Daoy (cell line): ENCODE results near the gene SF3B1. TPM values are rescaled to one million over a fixed set of nuclear protein-coding genes. Genes with fewer than 3 reads are reported as not detected.
A peak's percentile ranks its signal among the peaks of the same experiment; 100 is the strongest.
"Not testable (repeated sequence)": the region's sequence is repeated elsewhere in the genome, so short reads cannot be mapped to it uniquely, and the experiment has no call there.

Source experiments
- DNase-seq: peaks from one replicate; pipeline ENCODE4 v3.0.0-alpha.2; 2015; ENCODE audit warnings: low read depth
- total RNA-seq: library from RNA; depleted of rRNA; stranded (reverse); fragments of >200 nt; shearing (Covaris generic); gene quantifications from 2 replicates; pipeline ENCODE4 v1.2.3, GENCODE V29; 2014; rRNA removed

SF3B1 gene
- total RNA-seq: 185 and 220 TPM in 2 replicates

GRCh38 chr2:197434541-197435513, at the start of gene SF3B1:
SF3B1 (minus strand) TSS chr2:197435028; CDS start chr2:197434999, 29 bp downstream.
- peak; percentile 99 for DNase-seq

GRCh38 chr2:197484248-197484647, 49.4 kb upstream of the SF3B1 start:
- not testable (repeated sequence) for DNase-seq

- no peak for DNase-seq
These were observed 45.6 kb upstream of the SF3B1 start for GRCh38 chr2:197480165-197481036.

- no peak for DNase-seq
These were observed 43.0 kb upstream of the SF3B1 start for GRCh38 chr2:197477797-197478196.

GRCh38 chr2:197472166-197472565, 37.3 kb upstream of the SF3B1 start:
- DNase-seq: no peak

- no peak for DNase-seq
These were observed 29.3 kb upstream of the SF3B1 start for GRCh38 chr2:197464175-197464574.

GRCh38 chr2:197461057-197461456, 26.2 kb upstream of the SF3B1 start:
- no peak for DNase-seq

- DNase-seq: no peak
These were observed 25.8 kb upstream of the SF3B1 start for GRCh38 chr2:197460649-197461048.

GRCh38 chr2:197455428-197455827, 20.6 kb upstream of the SF3B1 start:
- DNase-seq: no peak

- no peak for DNase-seq
These were observed 20.1 kb upstream of the SF3B1 start for GRCh38 chr2:197454923-197455322.

GRCh38 chr2:197453914-197454398, 19.1 kb upstream of the SF3B1 start:
- no peak for DNase-seq

GRCh38 chr2:197453123-197453913, 18.5 kb upstream of the SF3B1 start, which contains the start of gene COQ10B:
COQ10B (plus strand) TSS chr2:197453552; CDS start chr2:197453561, 9 bp downstream.
- DNase-seq: peak; percentile 100

- DNase-seq: no peak
These were observed 17.9 kb upstream of the SF3B1 start for GRCh38 chr2:197452754-197453122.

GRCh38 chr2:197450935-197451358, 16.1 kb upstream of the SF3B1 start:
- DNase-seq: not testable (repeated sequence)

GRCh38 chr2:197450465-197450864, 15.6 kb upstream of the SF3B1 start:
- no peak for DNase-seq

GRCh38 chr2:197446844-197447243, 12.0 kb upstream of the SF3B1 start:
- DNase-seq: no peak

- DNase-seq: no peak
These were observed 10.9 kb upstream of the SF3B1 start for GRCh38 chr2:197445746-197446145.

- DNase-seq: no peak
These were observed 8.0 kb upstream of the SF3B1 start for GRCh38 chr2:197442857-197443256.

- no peak for DNase-seq
These were observed 2.6 kb upstream of the SF3B1 start for GRCh38 chr2:197437380-197437779.

GRCh38 chr2:197435598-197436420, 981 bp upstream of the SF3B1 start:
- DNase-seq: no peak
